ENCODE results near the gene PPFIBP2. TPM values are rescaled to one million over a fixed set of nuclear protein-coding genes. Genes with fewer than 3 reads are reported as not detected.

Gene PPFIBP2
- total RNA-seq, 2 experiments from 2014 or later = 102 to 182 TPM

GRCh38 chr11:7525424-7525823, 11.6 kb downstream of the PPFIBP2 start:
- Histone ChIP-seq H3K79me2 (ENCODE audit: insufficient read depth, low read depth, low read length) (peaks cover 99% of the 10 kb centered on the region), H3K9me2 (ENCODE audit: insufficient read depth, low read length) (no peaks in the 10 kb centered on the region), H3K9me3 (ENCODE audit: low read length) (no peaks in the 10 kb centered on the region), H4K20me1 (ENCODE audit: insufficient read depth, low read length) (peaks cover 40% of the 10 kb centered on the region; the same call in 1 of the 2 replicates), H3K36me3 (ENCODE audit: insufficient read depth, low read length) (peaks cover 72% of the 10 kb centered on the region), H3K4me3 (ENCODE audit: low read depth, low read length, poor library complexity, severe bottlenecking) (no peak overlapping the region), H3K4me1 (ENCODE audit: insufficient read depth, low read length, poor library complexity, severe bottlenecking) (peaks cover 84% of the 10 kb centered on the region), H2AFZ (ENCODE audit: low read length) (no peak overlapping the region), H3K4me2 (ENCODE audit: low read length) (no peak overlapping the region), H3K27ac (ENCODE audit: low read depth, low read length, poor library complexity, severe bottlenecking) (no peak overlapping the region)
- BruUV-seq (replicated peaks) = no TSS peak
- no peak for TF ChIP-seq EZH2phosphoT487 (IDR thresholded peaks at IDR 0.05; ENCODE audit: borderline replicate concordance, low read depth, low read length)
- TF ChIP-seq, protein P1, sequence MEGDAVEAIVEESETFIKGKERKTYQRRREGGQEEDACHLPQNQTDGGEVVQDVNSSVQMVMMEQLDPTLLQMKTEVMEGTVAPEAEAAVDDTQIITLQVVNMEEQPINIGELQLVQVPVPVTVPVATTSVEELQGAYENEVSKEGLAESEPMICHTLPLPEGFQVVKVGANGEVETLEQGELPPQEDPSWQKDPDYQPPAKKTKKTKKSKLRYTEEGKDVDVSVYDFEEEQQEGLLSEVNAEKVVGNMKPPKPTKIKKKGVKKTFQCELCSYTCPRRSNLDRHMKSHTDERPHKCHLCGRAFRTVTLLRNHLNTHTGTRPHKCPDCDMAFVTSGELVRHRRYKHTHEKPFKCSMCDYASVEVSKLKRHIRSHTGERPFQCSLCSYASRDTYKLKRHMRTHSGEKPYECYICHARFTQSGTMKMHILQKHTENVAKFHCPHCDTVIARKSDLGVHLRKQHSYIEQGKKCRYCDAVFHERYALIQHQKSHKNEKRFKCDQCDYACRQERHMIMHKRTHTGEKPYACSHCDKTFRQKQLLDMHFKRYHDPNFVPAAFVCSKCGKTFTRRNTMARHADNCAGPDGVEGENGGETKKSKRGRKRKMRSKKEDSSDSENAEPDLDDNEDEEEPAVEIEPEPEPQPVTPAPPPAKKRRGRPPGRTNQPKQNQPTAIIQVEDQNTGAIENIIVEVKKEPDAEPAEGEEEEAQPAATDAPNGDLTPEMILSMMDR (conservative IDR thresholded peaks at IDR 0.05; ENCODE audit: low read length) = no peak
- intact Hi-C loops (cut with micrococcal nuclease; ENCODE audit: unreplicated experiment) = no loop called here
- no peak for DNase-seq (ENCODE audit: low spot score)
- CTCF ChIA-PET (ENCODE audit: unreplicated experiment) = no interaction called here
- POLR2A ChIA-PET = interaction anchor here (2.0 to 2.6 kb wide), 2 partner anchors 8 to 10 kb away, joined by 10 to 14 read pairs; no protein-coding TSS in a partner anchor

GRCh38 chr11:7527029-7527428, 13.2 kb downstream of the PPFIBP2 start:
- H3K36me3 ChIP-seq (ENCODE audit: insufficient read depth, low read length) = peaks cover 86% of the 10 kb centered on the region
- intact Hi-C loops (cut with micrococcal nuclease; ENCODE audit: unreplicated experiment) = no loop called here
- peaks cover 77% of the 10 kb centered on the region for H3K4me1 ChIP-seq (ENCODE audit: insufficient read depth, low read length, poor library complexity, severe bottlenecking)
- ChIA-PET CTCF (ENCODE audit: unreplicated experiment) (no interaction called here), POLR2A (interaction anchor here (0.6 kb wide), 1 partner anchor 906 kb away, joined by 3 read pairs; no protein-coding TSS in a partner anchor)
- no TSS peak for BruUV-seq (replicated peaks)
- no peak overlapping the region for H3K4me3 ChIP-seq (ENCODE audit: low read depth, low read length, poor library complexity, severe bottlenecking)
- H3K79me2 ChIP-seq (ENCODE audit: insufficient read depth, low read depth, low read length) = peaks cover 100% of the 10 kb centered on the region
- no peak overlapping the region for H3K27ac ChIP-seq (ENCODE audit: low read depth, low read length, poor library complexity, severe bottlenecking)
- no peaks in the 10 kb centered on the region for H3K9me2 ChIP-seq (ENCODE audit: insufficient read depth, low read length)
- no peak overlapping the region for H2AFZ ChIP-seq (ENCODE audit: low read length)
- TF ChIP-seq, protein P1 (conservative IDR thresholded peaks at IDR 0.05; ENCODE audit: low read length) = no peak
- no peak for DNase-seq (ENCODE audit: low spot score)
- H4K20me1 ChIP-seq (ENCODE audit: insufficient read depth, low read length) = peaks cover 47% of the 10 kb centered on the region; the same call in 1 of the 2 replicates
- H3K9me3 ChIP-seq (ENCODE audit: low read length) = no peaks in the 10 kb centered on the region
- H3K4me2 ChIP-seq (ENCODE audit: low read length) = 0 out of 2 replicates have a peak overlapping the region, but pooled peaks have one; percentile 4

GRCh38 chr11:7528514-7529049, 14.8 kb downstream of the PPFIBP2 start:
- H3K27ac ChIP-seq (ENCODE audit: low read depth, low read length, poor library complexity, severe bottlenecking) = no peak overlapping the region
- CTCF ChIA-PET (ENCODE audit: unreplicated experiment) = no interaction called here
- H3K4me2 ChIP-seq (ENCODE audit: low read length) = 0 out of 2 replicates have a peak overlapping the region, but pooled peaks have one; percentile 2
- H3K9me3 ChIP-seq (ENCODE audit: low read length) = no peaks in the 10 kb centered on the region
- H3K4me1 ChIP-seq (ENCODE audit: insufficient read depth, low read length, poor library complexity, severe bottlenecking) = peaks cover 77% of the 10 kb centered on the region
- TF ChIP-seq EZH2phosphoT487 (IDR thresholded peaks at IDR 0.05; ENCODE audit: borderline replicate concordance, low read depth, low read length) = no peak
- TF ChIP-seq, protein P1 (conservative IDR thresholded peaks at IDR 0.05; ENCODE audit: low read length) = no peak
- intact Hi-C loops (cut with micrococcal nuclease; ENCODE audit: unreplicated experiment) = no loop called here
- H3K79me2 ChIP-seq (ENCODE audit: insufficient read depth, low read depth, low read length) = peaks cover 100% of the 10 kb centered on the region
- no peak for DNase-seq (ENCODE audit: low spot score)
- no peaks in the 10 kb centered on the region for H3K9me2 ChIP-seq (ENCODE audit: insufficient read depth, low read length)
- peaks cover 40% of the 10 kb centered on the region; the same call in 1 of the 2 replicates for H4K20me1 ChIP-seq (ENCODE audit: insufficient read depth, low read length)
- H2AFZ ChIP-seq (ENCODE audit: low read length) = no peak overlapping the region
- peaks cover 85% of the 10 kb centered on the region for H3K36me3 ChIP-seq (ENCODE audit: insufficient read depth, low read length)
- H3K4me3 ChIP-seq (ENCODE audit: low read depth, low read length, poor library complexity, severe bottlenecking) = no peak overlapping the region
- BruUV-seq (replicated peaks) = no TSS peak
- POLR2A ChIA-PET = interaction anchor here (1.6 kb wide), 1 partner anchor 8 kb away, joined by 3 read pairs; no protein-coding TSS in a partner anchor
